Stomach (tissue), 4 donors: ENCODE data around the gene SNX32.

ENCODE experiments used
- CTCF ChIP-seq, 7 experiments: fragments of 450-650 bp in 4 of 7; fragments of 200-600 bp in 3 of 7; sonication (generic) in 3 of 7; IDR thresholded peaks; one replicate each; pipeline ENCODE4 v1.5.1; 2016 to 2019; ENCODE audit warnings: antibody characterized with exemption in 7 of 7, control low read depth in 2 of 7, mild to moderate bottlenecking in 1 of 7
- EP300 ChIP-seq: sonication (generic); formaldehyde crosslinking; IDR thresholded peaks from one replicate; pipeline ENCODE4 v1.6.1; 2017; ENCODE audit warnings: antibody characterized with exemption
- POLR2A ChIP-seq, 4 donors: fragments of 450-650 bp; IDR thresholded peaks; one replicate each; pipeline ENCODE4 v1.6.1; 2016; ENCODE audit warnings: antibody characterized with exemption in 4 of 4, control low read depth in 2 of 4, mild to moderate bottlenecking in 1 of 4, moderate library complexity in 1 of 4

- TF ChIP-seq POLR2A (IDR thresholded peaks at IDR 0.05) (no peak), CTCF (IDR thresholded peaks at IDR 0.05) (no peak), EP300 (no peak)
These were observed 4.3 kb upstream of the SNX32 start for GRCh38 chr11:65829459-65829858.
